Measurements from ENCODE around the gene FBXO3.

DNA sequence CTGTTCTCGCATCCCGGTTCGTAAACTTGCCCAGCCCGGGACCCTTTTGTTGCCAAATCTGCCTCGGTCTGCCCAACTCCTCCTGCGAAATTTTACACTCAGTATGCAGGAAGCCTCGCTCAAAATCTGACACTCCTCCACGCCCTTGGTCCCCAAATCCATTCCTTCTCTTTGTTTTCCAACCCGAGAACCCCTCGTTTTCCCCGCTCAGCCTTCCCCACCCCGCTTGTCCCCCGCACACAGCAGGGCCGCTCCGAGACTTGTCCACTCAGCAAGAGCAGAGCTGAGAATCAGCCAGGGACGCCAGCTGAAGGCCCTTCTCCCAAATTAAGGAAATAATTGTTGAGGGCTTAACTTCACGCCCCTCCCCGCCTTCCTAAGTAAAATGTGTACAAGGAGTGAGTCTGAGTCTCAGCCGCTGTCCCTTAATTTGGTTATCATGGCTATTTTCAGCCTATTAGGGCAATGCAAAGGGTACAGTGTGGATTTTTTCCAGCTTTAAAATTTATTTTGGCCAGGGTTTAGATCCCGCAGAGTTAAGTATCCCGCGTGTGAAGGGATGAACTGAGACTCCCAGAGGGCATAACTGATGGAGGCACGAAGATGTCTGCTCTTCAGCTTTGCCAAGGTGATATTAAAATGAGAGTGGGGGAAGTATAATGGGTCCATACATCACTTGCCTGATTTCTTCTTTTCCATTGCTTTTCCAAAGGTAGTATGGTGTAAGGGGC is 581 bp upstream of the FBXO3 start:
- TF ChIP-seq, protein P1, sequence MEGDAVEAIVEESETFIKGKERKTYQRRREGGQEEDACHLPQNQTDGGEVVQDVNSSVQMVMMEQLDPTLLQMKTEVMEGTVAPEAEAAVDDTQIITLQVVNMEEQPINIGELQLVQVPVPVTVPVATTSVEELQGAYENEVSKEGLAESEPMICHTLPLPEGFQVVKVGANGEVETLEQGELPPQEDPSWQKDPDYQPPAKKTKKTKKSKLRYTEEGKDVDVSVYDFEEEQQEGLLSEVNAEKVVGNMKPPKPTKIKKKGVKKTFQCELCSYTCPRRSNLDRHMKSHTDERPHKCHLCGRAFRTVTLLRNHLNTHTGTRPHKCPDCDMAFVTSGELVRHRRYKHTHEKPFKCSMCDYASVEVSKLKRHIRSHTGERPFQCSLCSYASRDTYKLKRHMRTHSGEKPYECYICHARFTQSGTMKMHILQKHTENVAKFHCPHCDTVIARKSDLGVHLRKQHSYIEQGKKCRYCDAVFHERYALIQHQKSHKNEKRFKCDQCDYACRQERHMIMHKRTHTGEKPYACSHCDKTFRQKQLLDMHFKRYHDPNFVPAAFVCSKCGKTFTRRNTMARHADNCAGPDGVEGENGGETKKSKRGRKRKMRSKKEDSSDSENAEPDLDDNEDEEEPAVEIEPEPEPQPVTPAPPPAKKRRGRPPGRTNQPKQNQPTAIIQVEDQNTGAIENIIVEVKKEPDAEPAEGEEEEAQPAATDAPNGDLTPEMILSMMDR (conservative IDR thresholded peaks at IDR 0.05) = no peak
- no peak for TF ChIP-seq EZH2 (IDR thresholded peaks at IDR 0.05; ENCODE audit: low read depth)
